Femur (tissue), 1 donor: ENCODE data around the gene DNASE1L3.
"Not testable (repeated sequence)": the region's sequence is repeated elsewhere in the genome, so short reads cannot be mapped to it uniquely, and the experiment has no call there.

Experiments used
- DNase-seq: peaks from one replicate; pipeline ENCODE4 v3.0.0-alpha.2; 2017

The DNASE1L3 gene

GRCh38 chr3:58234516-58234931 lies 23.8 kb upstream of the DNASE1L3 start:
- DNase-seq = no peak

- DNase-seq = no peak
Measured at GRCh38 chr3:58231666-58232065, 20.9 kb upstream of the DNASE1L3 start.

- DNase-seq = no peak
Measured at GRCh38 chr3:58230876-58231552, 20.2 kb upstream of the DNASE1L3 start.

GRCh38 chr3:58227933-58228332 lies 17.2 kb upstream of the DNASE1L3 start:
- DNase-seq = not testable (repeated sequence)

- DNase-seq = no peak
Measured at GRCh38 chr3:58223855-58224254, 13.1 kb upstream of the DNASE1L3 start.

GRCh38 chr3:58222161-58222724 lies 11.5 kb upstream of the DNASE1L3 start:
- DNase-seq = no peak

- DNase-seq = no peak
Measured at GRCh38 chr3:58218904-58219303, 8.1 kb upstream of the DNASE1L3 start.

- DNase-seq = peak; percentile 70
Measured at GRCh38 chr3:58217209-58217811, 6.5 kb upstream of the DNASE1L3 start.

GRCh38 chr3:58216496-58217195 lies 5.9 kb upstream of the DNASE1L3 start:
- DNase-seq = no peak

GRCh38 chr3:58215317-58216025 lies 4.7 kb upstream of the DNASE1L3 start:
- DNase-seq = no peak

GRCh38 chr3:58214484-58215316 lies 3.9 kb upstream of the DNASE1L3 start:
- DNase-seq = no peak

GRCh38 chr3:58209933-58210332 lies 839 bp downstream of the DNASE1L3 start:
- no peak for DNase-seq

GRCh38 chr3:58207954-58208353 lies 2.8 kb downstream of the DNASE1L3 start:
- DNase-seq = no peak

- DNase-seq = no peak
Measured at GRCh38 chr3:58206406-58207011, 4.3 kb downstream of the DNASE1L3 start.

- no peak for DNase-seq
Measured at GRCh38 chr3:58205981-58206380, 4.8 kb downstream of the DNASE1L3 start.

- no peak for DNase-seq
Measured at GRCh38 chr3:58204720-58205119, 6.1 kb downstream of the DNASE1L3 start.

- DNase-seq = no peak
Measured at GRCh38 chr3:58203541-58203940, 7.2 kb downstream of the DNASE1L3 start.

GRCh38 chr3:58202917-58203360 lies 7.8 kb downstream of the DNASE1L3 start:
- DNase-seq = peak; percentile 53

GRCh38 chr3:58201451-58201850 lies 9.3 kb downstream of the DNASE1L3 start:
- not testable (repeated sequence) for DNase-seq

GRCh38 chr3:58200846-58201355 lies 9.9 kb downstream of the DNASE1L3 start:
- DNase-seq = no peak

- no peak for DNase-seq
Measured at GRCh38 chr3:58200121-58200709, 10.6 kb downstream of the DNASE1L3 start.
